Caco-2 (cell line): ENCODE results near the gene SLC7A14. TPM values are rescaled to one million over a fixed set of nuclear protein-coding genes. Genes with fewer than 3 reads are reported as not detected.

Source experiments
- BruUV-seq: library from RNA; stranded (reverse); fragments of 400-500 nt; replicated peaks from 2 replicates; lab custom pipeline; 2021; lab: Mats Ljungman, UMichigan
- CTCF ChIA-PET: fragments of 300-600 bp; sonication (Branson Sonifier 250); formaldehyde crosslinking; loops from one replicate; lab custom pipeline; 2022; ENCODE audit warnings: antibody characterized with exemption; lab: Charles Lee
- POLR2A ChIA-PET: fragments of 300-600 bp; sonication (Branson Sonifier 250); formaldehyde crosslinking; loops from one replicate; lab custom pipeline; 2022; ENCODE audit warnings: antibody characterized with exemption; lab: Charles Lee
- DNase-seq, 2 experiments: peaks; one replicate each; pipeline versions ENCODE4 v3.0.0 to v3.0.0-alpha.2; 2020 to 2022
- H3K27me3 ChIP-seq: replicated peaks from 2 replicates; pipeline ENCODE4 v1.6.0; 2011; ENCODE audit warnings: low read length; ENCODE audit not compliant: control insufficient read depth, insufficient read depth
- H3K36me3 ChIP-seq: 2 replicates; pipeline ENCODE4 v1.5.1; 2011; ENCODE audit warnings: low read length; ENCODE audit not compliant: control insufficient read depth, insufficient read depth
- H3K4me1 ChIP-seq: fragments of 250-450 bp; sonication (Bioruptor Pico); 2 replicates; pipeline ENCODE4 v1.5.1; 2020; ENCODE audit warnings: mild to moderate bottlenecking
- H3K4me3 ChIP-seq: 2 replicates; pipeline ENCODE4 v1.5.1; 2011; ENCODE audit warnings: low read depth, mild to moderate bottlenecking, control low read depth, low read length
- H3K9me3 ChIP-seq: fragments of 250-450 bp; sonication (Bioruptor Pico); 2 replicates; pipeline ENCODE4 v1.5.1; 2020; ENCODE audit warnings: mild to moderate bottlenecking, moderate library complexity
- H3K27ac Mint-ChIP-seq: one replicate; pipeline ENCODE4 v1.8.0; 2022; ENCODE audit warnings: mixed read lengths; ENCODE audit not compliant: unreplicated experiment
- H3K27me3 Mint-ChIP-seq: one replicate; pipeline ENCODE4 v1.8.0; 2022; ENCODE audit warnings: mixed read lengths; ENCODE audit not compliant: insufficient read depth, unreplicated experiment
- H3K36me3 Mint-ChIP-seq: one replicate; pipeline ENCODE4 v1.8.0; 2022; ENCODE audit warnings: mild to moderate bottlenecking, mixed read lengths; ENCODE audit not compliant: insufficient read depth, unreplicated experiment
- H3K4me1 Mint-ChIP-seq: one replicate; pipeline ENCODE4 v1.8.0; 2022; ENCODE audit warnings: low read depth, mixed read lengths; ENCODE audit not compliant: unreplicated experiment
- H3K4me3 Mint-ChIP-seq: one replicate; pipeline ENCODE4 v1.8.0; 2022; ENCODE audit warnings: mild to moderate bottlenecking, moderate library complexity, mixed read lengths; ENCODE audit not compliant: unreplicated experiment
- H3K9me3 Mint-ChIP-seq: one replicate; pipeline ENCODE4 v1.8.0; 2022; ENCODE audit warnings: mixed read lengths; ENCODE audit not compliant: unreplicated experiment
- intact Hi-C: fragments of 100-400 bp; cut with micrococcal nuclease; formaldehyde crosslinking; loops from one replicate; pipeline ENCODE4 v1.10.0; 2022; ENCODE audit not compliant: unreplicated experiment
- total RNA-seq: library from RNA; stranded (reverse); gene quantifications from 2 replicates; pipeline ENCODE4 v1.2.3, GENCODE V29; 2022
- TF ChIP-seq, protein P1 (sequence below), 2 experiments: fragments of 200-600 bp in 1 of 2; IDR thresholded peaks; 1 replicate in 1 of 2; 2 replicates in 1 of 2; pipeline versions ENCODE4 v1.5.1 to v1.8.0; 2011 to 2022; ENCODE audit warnings: antibody characterized with exemption in 1 of 2, control low read depth in 1 of 2, inconsistent platforms in 1 of 2, low read depth in 1 of 2, low read length in 1 of 2, mild to moderate bottlenecking in 1 of 2, moderate library complexity in 1 of 2; ENCODE audit not compliant: insufficient read depth in 1 of 2, severe bottlenecking in 1 of 2, unreplicated experiment in 1 of 2

SLC7A14 gene
- total RNA-seq, 1 experiment from 2014 or later, result not detected

DNA sequence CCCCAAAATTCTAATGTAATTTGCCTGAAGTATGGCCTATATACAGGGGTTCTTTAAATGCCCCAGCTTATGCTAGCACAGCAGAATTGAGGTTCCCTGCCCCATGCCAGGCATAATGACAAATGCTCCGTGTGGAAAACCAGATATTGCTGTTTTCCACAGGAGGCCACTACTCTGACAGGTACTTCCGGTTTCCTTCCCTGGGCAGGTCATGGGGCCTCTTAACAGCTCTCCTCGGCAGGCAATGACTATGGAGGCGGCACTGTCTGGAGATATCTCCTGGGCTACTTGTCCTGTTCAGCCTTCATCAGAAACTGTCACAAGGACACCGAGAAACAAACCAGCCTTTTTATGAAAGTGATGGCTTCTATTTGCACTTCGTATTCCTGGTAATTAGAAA is 54.8 kb downstream of the SLC7A14 start:
- ChIA-PET POLR2A (no interaction called here), CTCF (no interaction called here)

DNA sequence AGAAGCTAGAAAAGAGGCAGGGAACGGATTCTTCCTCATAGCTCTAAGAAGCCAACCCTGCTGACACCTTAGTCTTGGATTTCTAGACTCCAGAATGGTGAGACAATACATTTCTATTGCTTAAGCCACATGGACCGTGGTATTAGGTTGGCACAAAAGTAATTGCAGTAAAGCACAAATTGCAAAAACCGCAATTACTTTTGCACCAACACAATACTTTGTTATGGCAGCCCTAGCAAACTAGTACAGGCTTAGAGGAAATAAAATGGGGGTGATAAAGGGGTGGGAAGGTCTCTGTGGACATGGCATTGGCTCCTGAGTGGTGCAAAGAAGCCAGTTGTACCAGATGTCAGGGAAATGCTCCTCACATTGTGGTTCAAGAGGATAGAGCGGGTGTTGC is 56.0 kb downstream of the SLC7A14 start:
- H3K4me1 ChIP-seq, result no peaks in the 10 kb centered on the region
- ChIA-PET CTCF (no interaction called here), POLR2A (no interaction called here)
- H3K27me3 ChIP-seq, result no peaks in the 10 kb centered on the region
- DNase-seq, result no peak
- Mint-ChIP-seq H3K27me3 (peaks cover 9% of the 10 kb centered on the region), H3K9me3 (no peaks in the 10 kb centered on the region), H3K36me3 (no peaks in the 10 kb centered on the region), H3K27ac (no peak overlapping the region), H3K4me3 (no peak overlapping the region), H3K4me1 (no peaks in the 10 kb centered on the region)
- H3K36me3 ChIP-seq, result no peaks in the 10 kb centered on the region
- H3K9me3 ChIP-seq, result no peaks in the 10 kb centered on the region
- no peak overlapping the region for H3K4me3 ChIP-seq
- no TSS peak for BruUV-seq
- TF ChIP-seq, protein P1, sequence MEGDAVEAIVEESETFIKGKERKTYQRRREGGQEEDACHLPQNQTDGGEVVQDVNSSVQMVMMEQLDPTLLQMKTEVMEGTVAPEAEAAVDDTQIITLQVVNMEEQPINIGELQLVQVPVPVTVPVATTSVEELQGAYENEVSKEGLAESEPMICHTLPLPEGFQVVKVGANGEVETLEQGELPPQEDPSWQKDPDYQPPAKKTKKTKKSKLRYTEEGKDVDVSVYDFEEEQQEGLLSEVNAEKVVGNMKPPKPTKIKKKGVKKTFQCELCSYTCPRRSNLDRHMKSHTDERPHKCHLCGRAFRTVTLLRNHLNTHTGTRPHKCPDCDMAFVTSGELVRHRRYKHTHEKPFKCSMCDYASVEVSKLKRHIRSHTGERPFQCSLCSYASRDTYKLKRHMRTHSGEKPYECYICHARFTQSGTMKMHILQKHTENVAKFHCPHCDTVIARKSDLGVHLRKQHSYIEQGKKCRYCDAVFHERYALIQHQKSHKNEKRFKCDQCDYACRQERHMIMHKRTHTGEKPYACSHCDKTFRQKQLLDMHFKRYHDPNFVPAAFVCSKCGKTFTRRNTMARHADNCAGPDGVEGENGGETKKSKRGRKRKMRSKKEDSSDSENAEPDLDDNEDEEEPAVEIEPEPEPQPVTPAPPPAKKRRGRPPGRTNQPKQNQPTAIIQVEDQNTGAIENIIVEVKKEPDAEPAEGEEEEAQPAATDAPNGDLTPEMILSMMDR (IDR thresholded peaks at IDR 0.05; ENCODE audit: insufficient read depth in 1 of 2, low read depth in 1 of 2, low read length in 1 of 2, severe bottlenecking in 1 of 2, unreplicated experiment in 1 of 2), result no peak
- intact Hi-C loops, result no loop called here

More for the DNA sequence above, 54.8 kb downstream of the SLC7A14 start:
- H3K27ac Mint-ChIP-seq, result no peak overlapping the region
- intact Hi-C loops, result no loop called here
- Histone ChIP-seq H3K4me3 (no peak overlapping the region), H3K27me3 (peaks cover 2% of the 10 kb centered on the region; the same call in 1 of the 2 replicates), H3K36me3 (no peaks in the 10 kb centered on the region), H3K4me1 (no peaks in the 10 kb centered on the region), H3K9me3 (no peaks in the 10 kb centered on the region)
- no peaks in the 10 kb centered on the region for H3K36me3 Mint-ChIP-seq
- peaks cover 8% of the 10 kb centered on the region for H3K27me3 Mint-ChIP-seq
- BruUV-seq, result no TSS peak
- no peaks in the 10 kb centered on the region for H3K9me3 Mint-ChIP-seq
- DNase-seq, result no peak
- H3K4me1 Mint-ChIP-seq, result no peaks in the 10 kb centered on the region
- TF ChIP-seq, protein P1 (IDR thresholded peaks at IDR 0.05; ENCODE audit: insufficient read depth in 1 of 2, low read depth in 1 of 2, low read length in 1 of 2, severe bottlenecking in 1 of 2, unreplicated experiment in 1 of 2), result no peak
- no peak overlapping the region for H3K4me3 Mint-ChIP-seq

DNA sequence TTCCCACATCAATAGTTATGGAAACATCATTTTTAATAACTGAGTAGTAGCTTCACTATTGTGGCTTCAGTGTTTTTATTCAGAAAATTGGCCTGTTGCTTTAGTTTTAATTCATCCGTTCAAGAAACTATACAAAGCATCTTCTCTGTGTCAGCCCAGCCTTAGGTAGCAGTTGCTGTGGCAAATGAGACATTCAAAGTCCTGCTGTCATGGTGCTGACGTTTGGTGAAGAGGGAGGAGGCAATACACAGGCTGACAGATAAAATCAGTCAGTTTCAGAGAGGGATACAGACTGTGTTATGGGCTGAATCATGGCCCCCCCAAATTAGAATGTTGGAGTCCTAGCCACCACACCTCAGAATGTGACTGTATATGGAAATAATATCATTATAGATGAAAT is 56.5 kb downstream of the SLC7A14 start:
- POLR2A ChIA-PET, result no interaction called here
- intact Hi-C loops, result no loop called here
- H3K4me1 ChIP-seq, result no peaks in the 10 kb centered on the region

More for the DNA sequence above, 56.5 kb downstream of the SLC7A14 start:
- Histone ChIP-seq H3K9me3 (no peaks in the 10 kb centered on the region), H3K36me3 (no peaks in the 10 kb centered on the region), H3K4me3 (no peak overlapping the region), H3K27me3 (no peaks in the 10 kb centered on the region)
- Mint-ChIP-seq H3K27me3 (peaks cover 11% of the 10 kb centered on the region), H3K9me3 (no peaks in the 10 kb centered on the region), H3K4me1 (no peaks in the 10 kb centered on the region), H3K27ac (no peak overlapping the region), H3K4me3 (no peak overlapping the region), H3K36me3 (no peaks in the 10 kb centered on the region)
- TF ChIP-seq, protein P1 (IDR thresholded peaks at IDR 0.05; ENCODE audit: insufficient read depth in 1 of 2, low read depth in 1 of 2, low read length in 1 of 2, severe bottlenecking in 1 of 2, unreplicated experiment in 1 of 2), result no peak
- CTCF ChIA-PET, result no interaction called here
- DNase-seq, result no peak
- no TSS peak for BruUV-seq
